ENCODE measurements around the gene PSMD3. TPM values are rescaled to one million over a fixed set of nuclear protein-coding genes. Genes with fewer than 3 reads are reported as not detected.

PSMD3 gene
- total RNA-seq, 3 donors from 2014 or later (not counting 1 experiment from before 2014, with no cell fraction given): 66.1 to 83.8 (median 78.9) TPM

DNA sequence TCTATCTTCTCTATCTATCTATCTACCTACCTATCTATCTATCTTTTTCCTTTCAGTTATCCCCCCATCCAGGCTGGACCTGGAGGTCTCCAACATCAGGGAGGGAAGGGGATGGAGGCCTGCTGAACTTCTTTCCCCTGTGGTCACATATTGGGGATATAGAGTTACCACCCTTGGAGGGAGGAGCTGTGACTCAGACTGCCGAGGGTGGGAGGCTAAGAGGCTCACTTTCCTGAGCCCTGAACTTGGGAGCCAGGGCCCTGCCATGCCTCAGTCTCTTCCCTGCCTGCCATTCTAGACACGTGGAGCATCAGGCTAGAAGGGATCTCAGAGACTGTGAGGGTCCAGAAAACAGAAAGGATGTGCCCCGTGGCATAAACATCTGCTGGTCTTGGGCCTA, 44.7 kb upstream of the PSMD3 start:
- DNase-seq: no peak
- no peak for TF ChIP-seq CTCF (IDR thresholded peaks at IDR 0.05)
- Mint-ChIP-seq H3K27ac (no peak overlapping the region), H3K4me1 (no peaks in the 10 kb centered on the region), H3K9me3 (no peaks in the 10 kb centered on the region), H3K36me3 (no peaks in the 10 kb centered on the region), H3K4me3 (no peak overlapping the region), H3K27me3 (ENCODE audit: low read depth in 2 of 2) (peaks cover 0 to 2% of the 10 kb centered on the region in 2 donors)
- Histone ChIP-seq H3K27ac (ENCODE audit: low read length) (no peak overlapping the region), H3K9me3 (ENCODE audit: control insufficient read depth, insufficient read depth, low read length) (no peaks in the 10 kb centered on the region), H3K4me3 (ENCODE audit: low read length) (no peak overlapping the region), H3K36me3 (ENCODE audit: control insufficient read depth, insufficient read depth, low read length) (no peaks in the 10 kb centered on the region), H3K4me1 (ENCODE audit: control insufficient read depth, insufficient read depth, low read length) (no peaks in the 10 kb centered on the region), H3K27me3 (ENCODE audit: control insufficient read depth, insufficient read depth, low read length) (no peaks in the 10 kb centered on the region)
- intact Hi-C loops (cut with micrococcal nuclease): no loop called here
- no peak for ATAC-seq
- 71% methylated on average over 3 of the region's 3 CpGs for WGBS (ENCODE audit: insufficient coverage)

- Histone ChIP-seq H3K4me3 (ENCODE audit: low read length) (no peak overlapping the region), H3K27ac (ENCODE audit: low read length) (no peak overlapping the region), H3K4me1 (ENCODE audit: control insufficient read depth, insufficient read depth, low read length) (no peaks in the 10 kb centered on the region), H3K9me3 (ENCODE audit: control insufficient read depth, insufficient read depth, low read length) (no peaks in the 10 kb centered on the region), H3K36me3 (ENCODE audit: control insufficient read depth, insufficient read depth, low read length) (no peaks in the 10 kb centered on the region), H3K27me3 (ENCODE audit: control insufficient read depth, insufficient read depth, low read length) (no peaks in the 10 kb centered on the region)
- H3K4me1 Mint-ChIP-seq: no peaks in the 10 kb centered on the region
- no peak overlapping the region for H3K4me3 Mint-ChIP-seq
- peaks cover 0 to 5% of the 10 kb centered on the region in 2 donors for H3K27me3 Mint-ChIP-seq (ENCODE audit: low read depth in 2 of 2)
- intact Hi-C loops (cut with micrococcal nuclease): no loop called here
- no peak for TF ChIP-seq CTCF (IDR thresholded peaks at IDR 0.05)
- ATAC-seq (no peak), DNase-seq (no peak)
- WGBS (ENCODE audit: insufficient coverage): 95% methylated on average over 3 of the region's 3 CpGs
- H3K9me3 Mint-ChIP-seq: no peaks in the 10 kb centered on the region
- H3K27ac Mint-ChIP-seq: no peak overlapping the region
- no peaks in the 10 kb centered on the region for H3K36me3 Mint-ChIP-seq
These were observed 43.2 kb upstream of the PSMD3 start for GRCh38 chr17:39937447-39937846.

GRCh38 chr17:39938140-39938869, 42.3 kb upstream of the PSMD3 start:
- DNase-seq (no peak), ATAC-seq (no peak)
- intact Hi-C loops (cut with micrococcal nuclease): no loop called here
- Histone ChIP-seq H3K4me3 (ENCODE audit: low read length) (no peak overlapping the region), H3K27ac (ENCODE audit: low read length) (no peak overlapping the region), H3K36me3 (ENCODE audit: control insufficient read depth, insufficient read depth, low read length) (no peaks in the 10 kb centered on the region), H3K9me3 (ENCODE audit: control insufficient read depth, insufficient read depth, low read length) (no peaks in the 10 kb centered on the region), H3K4me1 (ENCODE audit: control insufficient read depth, insufficient read depth, low read length) (no peaks in the 10 kb centered on the region), H3K27me3 (ENCODE audit: control insufficient read depth, insufficient read depth, low read length) (no peaks in the 10 kb centered on the region)
- H3K27me3 Mint-ChIP-seq (ENCODE audit: low read depth in 2 of 2): peaks cover 0 to 6% of the 10 kb centered on the region in 2 donors
- WGBS (ENCODE audit: insufficient coverage): 76% methylated on average over 7 of the region's 8 CpGs
- no peak overlapping the region for H3K27ac Mint-ChIP-seq
- no peaks in the 10 kb centered on the region for H3K36me3 Mint-ChIP-seq
- no peaks in the 10 kb centered on the region for H3K4me1 Mint-ChIP-seq
- no peaks in the 10 kb centered on the region for H3K9me3 Mint-ChIP-seq
- no peak for TF ChIP-seq CTCF (IDR thresholded peaks at IDR 0.05)
- H3K4me3 Mint-ChIP-seq: no peak overlapping the region

DNA sequence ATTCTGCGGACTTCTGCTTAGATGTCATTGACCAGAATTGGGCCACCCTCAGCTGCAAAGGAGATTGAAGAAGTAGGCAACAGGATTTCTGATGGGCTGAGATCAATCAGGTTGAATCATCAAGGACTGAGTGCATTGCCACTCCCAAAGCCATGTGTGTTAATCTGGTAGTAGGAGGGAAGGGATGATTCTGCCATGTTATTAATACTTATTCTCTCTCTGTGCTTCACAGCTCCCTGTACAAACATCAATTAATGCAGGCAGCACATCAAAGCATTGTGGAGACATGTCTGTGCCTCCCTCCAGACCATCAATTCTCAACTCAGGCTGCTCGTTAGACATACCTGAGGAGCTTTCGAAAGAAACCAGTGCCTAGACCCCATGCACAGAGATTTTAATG, 41.5 kb upstream of the PSMD3 start:
- H3K4me3 ChIP-seq (ENCODE audit: low read length): no peak overlapping the region
- H3K4me1 ChIP-seq (ENCODE audit: control insufficient read depth, insufficient read depth, low read length): no peaks in the 10 kb centered on the region
- H3K27ac Mint-ChIP-seq: no peak overlapping the region
- H3K36me3 ChIP-seq (ENCODE audit: control insufficient read depth, insufficient read depth, low read length): no peaks in the 10 kb centered on the region
- H3K4me1 Mint-ChIP-seq: no peaks in the 10 kb centered on the region
- WGBS (ENCODE audit: insufficient coverage): 96% methylated on average over 3 of the region's 3 CpGs
- H3K9me3 Mint-ChIP-seq: no peaks in the 10 kb centered on the region
- H3K27me3 ChIP-seq (ENCODE audit: control insufficient read depth, insufficient read depth, low read length): no peaks in the 10 kb centered on the region
- ATAC-seq: no peak
- H3K4me3 Mint-ChIP-seq: no peak overlapping the region
- no peaks in the 10 kb centered on the region for H3K9me3 ChIP-seq (ENCODE audit: control insufficient read depth, insufficient read depth, low read length)
- H3K27ac ChIP-seq (ENCODE audit: low read length): no peak overlapping the region
- no peaks in the 10 kb centered on the region for H3K36me3 Mint-ChIP-seq
- peaks cover 0 to 6% of the 10 kb centered on the region in 2 donors for H3K27me3 Mint-ChIP-seq (ENCODE audit: low read depth in 2 of 2)
- DNase-seq: no peak
- intact Hi-C loops (cut with micrococcal nuclease): no loop called here
- no peak for TF ChIP-seq CTCF (IDR thresholded peaks at IDR 0.05)
